GM20431 (cell line): ENCODE measurements around the gene DIPK1B.

Experiments used
- in situ Hi-C: fragments of 300-500 bp; cut with MseI, MboI; formaldehyde crosslinking; loops from one replicate; pipeline ENCODE4 v1.15.0; 2020; ENCODE audit warnings: low sequenced_read_pairs; ENCODE audit not compliant: unreplicated experiment

Gene DIPK1B

DNA sequence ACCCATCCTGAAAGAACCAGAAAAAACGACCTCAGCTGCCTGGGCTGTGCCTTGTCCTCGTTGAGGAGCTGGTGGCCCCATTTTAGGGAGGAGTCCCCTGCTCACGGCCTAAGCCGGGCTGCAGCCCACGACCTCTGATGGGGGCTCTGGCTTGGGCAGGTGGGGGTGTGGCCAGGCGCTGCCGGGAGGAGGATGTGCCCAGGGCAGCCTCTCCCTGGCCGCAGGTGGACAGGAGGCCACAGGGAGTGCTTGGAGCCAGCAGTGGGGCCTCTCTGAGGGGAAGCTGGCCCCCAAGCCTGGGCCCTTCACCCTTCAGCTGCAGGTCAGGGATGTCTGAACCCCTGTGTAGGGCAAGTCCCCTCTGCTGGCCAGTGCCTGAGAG, 2.5 kb downstream of the DIPK1B start:
- in situ Hi-C loops = no loop called here

DNA sequence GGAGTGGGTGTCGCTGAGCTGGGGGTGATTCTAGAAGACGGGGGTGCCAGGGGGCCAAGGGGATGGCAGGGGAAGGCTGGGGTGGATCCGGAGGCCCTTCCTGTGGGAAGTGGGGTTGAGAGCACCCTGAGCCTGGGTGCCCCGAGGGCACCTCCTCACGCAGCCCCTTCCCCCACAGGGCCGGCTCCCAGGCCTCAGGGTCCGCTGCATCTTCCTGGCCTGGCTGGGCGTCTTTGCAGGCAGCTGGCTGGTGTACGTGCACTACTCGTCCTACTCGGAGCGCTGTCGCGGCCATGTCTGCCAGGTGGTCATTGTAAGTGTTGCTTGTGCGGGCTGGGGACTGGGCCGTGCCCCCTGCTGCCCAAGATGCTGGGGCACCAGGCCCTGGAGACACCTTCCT, 5.0 kb downstream of the DIPK1B start:
- in situ Hi-C loops = no loop called here

DNA sequence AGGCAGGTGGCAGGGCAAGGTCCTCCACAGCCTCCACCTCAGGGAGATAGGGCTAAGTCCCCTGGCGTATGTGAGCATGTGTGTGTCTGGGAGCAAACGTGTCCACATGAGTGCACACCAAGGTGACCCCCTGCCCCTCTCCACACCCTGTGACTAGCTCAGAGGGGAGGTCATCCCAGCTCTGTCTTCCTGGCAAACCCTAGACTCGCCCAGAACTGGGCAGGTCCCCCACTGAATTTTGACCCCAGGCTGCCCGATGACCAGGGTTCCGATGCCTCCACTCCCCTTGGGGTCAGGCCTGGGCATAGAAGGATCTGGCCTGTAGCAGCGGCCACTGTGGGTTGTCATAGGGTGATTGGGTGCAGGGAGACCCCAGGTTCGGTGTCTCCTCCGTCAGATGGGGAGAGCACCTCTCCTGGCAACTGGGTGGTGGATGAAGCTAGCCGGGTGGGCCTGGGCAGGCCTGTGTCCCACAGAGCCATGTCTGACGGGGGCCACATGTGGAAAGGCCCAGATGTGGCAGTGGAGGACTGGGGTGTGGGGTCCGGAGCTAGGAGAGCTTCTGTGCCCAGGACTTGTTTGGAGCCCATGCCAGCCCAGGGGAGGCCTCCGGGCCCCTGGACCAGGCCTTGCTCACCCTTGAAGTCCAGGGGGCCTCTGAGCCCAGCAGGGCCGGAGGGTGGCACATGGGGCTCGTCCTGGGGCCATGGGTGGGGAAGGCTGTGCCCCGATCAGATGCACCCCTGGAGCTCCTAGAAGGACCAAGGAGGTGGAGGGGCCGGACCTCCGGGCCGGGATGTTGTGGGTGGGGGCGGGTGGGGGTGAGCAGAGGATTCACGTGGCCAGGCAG, 6.2 kb downstream of the DIPK1B start:
- in situ Hi-C loops = no loop called here

DNA sequence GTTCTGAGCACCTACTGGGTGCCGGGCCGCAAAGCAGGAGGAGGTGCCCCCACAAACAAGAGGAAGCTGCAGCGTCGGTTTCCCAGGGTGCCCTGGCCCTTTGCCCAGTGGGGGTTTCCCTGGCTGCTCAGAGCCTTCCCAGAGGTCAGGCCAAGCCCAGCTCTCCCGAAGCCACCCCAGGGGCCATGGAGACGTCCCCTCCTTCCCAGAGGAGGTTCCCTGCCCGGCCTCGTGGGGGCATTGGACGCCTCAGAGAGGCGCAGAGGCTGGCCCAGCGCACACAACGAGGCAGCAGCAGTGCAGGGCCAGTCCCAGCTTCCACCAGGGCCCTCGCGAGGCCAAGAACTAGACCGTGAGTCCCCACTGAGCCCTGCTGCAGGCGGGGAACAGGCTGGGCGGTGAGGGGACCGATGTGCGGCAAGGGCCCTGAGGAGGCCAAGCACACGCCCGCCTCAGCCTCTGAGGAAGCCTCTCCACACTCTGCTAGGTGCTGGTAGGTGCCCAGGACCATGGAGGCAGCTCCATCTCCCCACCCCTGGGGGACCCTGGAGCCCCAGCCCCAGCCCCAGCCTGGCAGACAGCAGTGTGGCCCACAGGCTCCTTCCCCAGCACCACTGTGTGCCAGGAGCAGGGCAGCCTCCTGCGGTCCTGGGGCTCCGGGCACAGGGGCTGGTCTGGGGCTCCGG, 7.0 kb downstream of the DIPK1B start:
- in situ Hi-C loops = no loop called here

DNA sequence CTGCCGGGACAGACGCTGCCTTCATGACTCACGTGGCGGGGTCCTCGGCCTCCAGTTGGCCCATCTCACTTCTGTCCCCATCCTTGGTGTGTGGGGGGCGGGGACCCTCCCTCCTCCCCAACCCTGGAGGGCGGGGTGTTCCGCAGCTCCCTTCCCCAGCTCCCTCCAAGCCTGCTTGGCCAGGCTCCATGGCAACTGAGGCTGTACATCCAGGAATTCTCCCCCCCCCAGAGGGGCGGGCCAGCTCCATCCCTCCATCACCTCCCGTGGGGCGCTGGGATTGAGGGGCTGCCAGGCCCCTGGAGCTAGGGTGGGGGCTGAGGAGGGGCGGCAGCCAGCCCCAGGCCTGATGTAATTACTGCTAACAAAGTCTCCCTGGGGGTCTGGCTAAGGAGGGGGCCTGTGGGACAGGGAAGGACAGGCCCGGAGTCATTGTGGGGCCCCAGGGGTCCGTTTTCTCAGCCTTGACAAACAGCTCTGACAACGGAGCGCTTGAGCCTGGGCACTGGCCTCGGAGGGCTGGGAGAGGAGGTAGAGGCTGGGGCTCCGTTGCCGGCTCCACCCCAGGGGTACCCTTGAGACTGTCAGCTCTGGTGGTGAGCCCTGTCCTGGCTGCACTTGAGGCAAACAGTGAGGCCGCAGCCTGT, 8.0 kb downstream of the DIPK1B start:
- in situ Hi-C loops = no loop called here

DNA sequence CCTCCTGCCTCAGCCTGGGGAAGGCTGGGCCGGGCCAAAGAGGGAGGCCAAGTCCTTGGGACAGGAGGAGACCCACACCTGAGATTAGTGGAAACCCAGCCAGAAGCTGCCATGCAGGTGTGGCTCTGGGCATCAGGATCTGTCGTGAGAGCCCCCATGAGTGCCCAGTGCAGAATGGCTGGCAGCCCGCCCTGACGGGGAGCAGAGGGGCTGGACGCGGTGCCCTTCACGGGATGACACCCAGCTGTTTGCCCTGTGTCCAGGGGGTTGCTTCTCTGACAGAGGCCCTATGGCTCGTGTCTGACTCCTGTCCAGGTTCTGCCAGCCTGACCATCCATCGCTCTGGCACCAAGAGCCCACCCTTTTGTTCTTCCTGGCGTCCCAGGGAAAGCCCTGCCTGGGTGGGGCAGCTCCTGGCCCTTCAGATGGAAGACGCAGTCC, 8.5 kb downstream of the DIPK1B start:
- in situ Hi-C loops = no loop called here

DNA sequence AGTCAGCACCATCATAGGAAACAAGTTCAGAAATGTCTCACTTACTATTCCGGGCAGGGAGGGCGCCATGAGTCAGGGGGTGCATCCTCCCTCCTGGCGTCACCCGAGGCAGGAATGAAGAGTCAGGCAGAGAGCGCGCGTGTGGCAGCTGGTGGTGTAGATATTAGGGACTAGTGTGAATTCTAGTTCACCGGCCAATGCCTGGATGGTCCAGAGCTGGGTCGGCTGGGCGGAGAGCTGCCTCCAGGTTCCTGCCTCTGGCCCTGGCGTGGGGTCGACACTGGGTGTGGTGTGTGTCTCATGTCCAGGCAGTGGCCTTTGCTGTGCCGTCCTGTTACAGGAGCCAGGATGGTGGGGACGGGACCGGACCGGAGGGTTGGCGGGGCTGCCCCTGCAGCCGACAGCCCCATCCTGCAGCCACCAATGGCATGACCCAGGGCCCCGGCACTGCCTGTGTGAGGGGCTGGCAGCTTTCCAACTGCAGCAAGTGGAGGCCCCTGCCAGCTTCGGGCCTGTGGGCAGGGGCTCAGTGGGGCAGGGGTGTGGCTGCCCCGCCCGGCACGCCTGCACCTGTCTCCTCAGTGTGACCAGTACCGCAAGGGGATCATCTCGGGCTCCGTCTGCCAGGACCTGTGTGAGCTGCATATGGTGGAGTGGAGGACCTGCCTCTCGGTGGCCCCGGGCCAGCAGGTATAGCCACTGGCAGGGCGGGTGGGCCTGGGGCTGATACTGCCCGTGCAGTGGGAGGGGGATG, 9.1 kb downstream of the DIPK1B start:
- in situ Hi-C loops = no loop called here

DNA sequence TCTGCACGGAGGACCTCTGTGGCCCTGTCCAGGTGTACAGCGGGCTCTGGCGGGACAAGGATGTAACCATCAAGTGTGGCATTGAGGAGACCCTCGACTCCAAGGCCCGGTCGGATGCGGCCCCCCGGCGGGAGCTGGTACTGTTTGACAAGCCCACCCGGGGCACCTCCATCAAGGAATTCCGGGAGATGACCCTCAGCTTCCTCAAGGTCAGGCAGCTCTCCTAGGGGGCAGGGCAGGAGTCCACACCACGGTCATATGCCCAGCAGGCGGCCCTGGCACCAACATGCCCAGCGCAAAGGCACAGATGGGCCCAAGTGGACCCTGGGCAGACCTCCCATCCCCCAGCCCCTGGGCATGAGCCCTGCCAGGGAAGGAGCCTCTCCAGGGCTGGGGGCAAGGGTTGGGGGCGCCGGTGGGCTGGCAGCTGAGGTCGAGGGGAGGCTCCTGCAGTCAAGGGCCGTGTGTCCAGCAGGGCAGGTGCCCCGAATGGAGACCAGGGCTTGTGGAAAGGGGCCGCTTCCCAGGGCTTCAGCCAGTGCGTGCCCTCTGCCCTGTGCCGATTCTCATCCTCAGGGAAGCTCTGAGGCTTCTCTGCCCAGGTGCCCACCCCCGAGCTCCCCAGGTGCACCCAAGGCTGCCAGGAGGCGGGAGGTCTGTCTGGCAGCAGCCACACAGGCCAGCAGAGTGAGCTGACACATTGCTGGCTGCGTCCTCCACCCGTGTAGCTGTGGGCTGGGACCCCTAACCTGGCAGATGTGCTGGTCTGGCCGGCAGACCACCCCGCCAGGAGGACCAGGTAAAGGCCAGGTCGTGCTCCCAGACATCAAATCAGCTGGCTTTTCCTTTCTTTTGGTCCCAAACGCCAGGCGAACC, 10.0 kb downstream of the DIPK1B start:
- in situ Hi-C loops = no loop called here

DNA sequence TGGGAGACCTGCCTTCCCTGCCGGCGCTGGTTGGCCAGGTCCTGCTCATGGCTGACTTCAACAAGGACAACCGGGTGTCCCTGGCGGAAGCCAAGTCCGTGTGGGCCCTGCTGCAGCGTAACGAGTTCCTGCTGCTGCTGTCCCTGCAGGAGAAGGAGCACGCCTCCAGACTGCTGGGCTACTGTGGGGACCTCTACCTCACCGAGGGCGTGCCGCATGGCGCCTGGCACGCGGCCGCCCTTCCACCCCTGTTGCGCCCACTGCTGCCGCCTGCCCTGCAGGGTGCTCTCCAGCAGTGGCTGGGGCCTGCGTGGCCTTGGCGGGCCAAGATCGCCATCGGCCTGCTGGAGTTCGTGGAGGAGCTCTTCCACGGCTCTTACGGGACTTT, 10.6 kb downstream of the DIPK1B start:
- in situ Hi-C loops = no loop called here

DNA sequence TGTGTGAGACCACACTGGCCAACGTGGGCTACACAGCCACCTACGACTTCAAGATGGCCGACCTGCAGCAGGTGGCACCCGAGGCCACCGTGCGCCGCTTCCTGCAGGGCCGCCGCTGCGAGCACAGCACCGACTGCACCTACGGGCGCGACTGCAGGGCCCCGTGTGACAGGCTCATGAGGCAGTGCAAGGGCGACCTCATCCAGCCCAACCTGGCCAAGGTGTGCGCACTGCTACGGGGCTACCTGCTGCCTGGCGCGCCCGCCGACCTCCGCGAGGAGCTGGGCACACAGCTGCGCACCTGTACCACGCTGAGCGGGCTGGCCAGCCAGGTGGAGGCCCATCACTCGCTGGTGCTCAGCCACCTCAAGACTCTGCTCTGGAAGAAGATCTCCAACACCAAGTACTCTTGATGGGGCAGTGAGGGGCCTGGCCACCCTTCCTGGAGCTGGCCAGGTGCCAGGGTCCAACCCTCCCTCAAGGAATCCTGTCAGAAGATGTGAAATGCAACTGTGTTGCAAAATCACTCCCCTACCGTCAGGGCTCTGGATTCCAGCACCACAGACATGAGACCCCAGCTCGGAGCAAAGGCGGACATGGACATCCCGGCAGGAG, 11.1 kb downstream of the DIPK1B start:
- in situ Hi-C loops = no loop called here

DNA sequence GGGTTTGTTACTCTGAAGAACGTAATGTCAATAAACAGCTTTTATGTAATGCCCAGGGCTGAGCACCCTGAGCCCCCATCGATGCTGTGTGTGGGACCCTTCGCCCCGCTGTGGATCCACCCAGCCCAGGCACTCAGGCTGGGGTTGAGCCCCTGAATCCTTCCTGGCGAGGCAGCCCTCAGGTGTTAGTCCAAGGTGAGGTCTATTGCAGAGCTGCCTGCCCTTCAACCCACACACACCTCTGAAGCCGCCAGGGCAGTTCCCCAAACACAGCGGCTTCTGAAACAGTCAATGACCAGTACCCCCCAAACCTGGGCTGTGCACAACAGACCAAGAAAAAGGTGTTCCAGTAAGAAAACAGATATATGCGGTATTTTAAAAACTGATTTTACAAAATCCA, 11.6 kb downstream of the DIPK1B start:
- in situ Hi-C loops = no loop called here

DNA sequence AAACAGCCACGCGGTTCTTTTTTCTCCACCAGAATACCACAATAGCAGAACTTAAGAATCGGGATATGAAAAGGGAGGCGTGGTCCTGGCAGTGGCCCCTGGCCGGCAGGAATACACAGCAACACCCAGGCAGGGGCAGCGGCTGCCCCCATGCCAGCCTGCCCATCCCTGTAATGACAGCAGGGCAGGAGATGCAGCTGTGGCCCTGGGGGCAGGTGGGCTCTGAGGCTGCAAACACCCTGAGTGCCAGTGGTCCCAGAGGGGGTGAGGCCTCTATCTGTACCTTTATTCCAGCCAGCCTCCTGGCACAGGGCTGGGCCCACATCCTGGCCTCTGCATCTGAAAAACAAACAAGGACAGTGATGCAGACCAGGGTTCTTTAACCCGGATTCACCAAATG, 12.4 kb downstream of the DIPK1B start:
- in situ Hi-C loops = no loop called here

DNA sequence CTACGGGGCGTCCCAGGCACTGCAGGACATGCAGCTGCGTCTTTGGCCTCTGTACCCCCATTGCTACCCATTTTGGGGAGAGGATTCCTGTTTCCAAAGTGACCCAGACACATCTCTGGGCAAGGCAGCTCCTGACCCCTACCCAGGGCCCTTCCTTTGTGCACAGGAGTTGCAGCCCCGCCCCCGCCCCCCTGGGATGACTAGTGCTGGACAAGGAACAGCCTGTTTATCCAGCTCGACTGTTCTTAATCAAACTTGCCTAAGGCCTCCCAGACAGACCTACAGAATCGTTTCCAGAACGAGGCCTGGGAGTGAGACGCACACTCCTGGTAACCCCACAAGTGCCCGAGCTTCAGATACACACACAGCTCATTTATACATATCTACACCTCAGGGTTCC, 13.2 kb downstream of the DIPK1B start:
- in situ Hi-C loops = no loop called here

DNA sequence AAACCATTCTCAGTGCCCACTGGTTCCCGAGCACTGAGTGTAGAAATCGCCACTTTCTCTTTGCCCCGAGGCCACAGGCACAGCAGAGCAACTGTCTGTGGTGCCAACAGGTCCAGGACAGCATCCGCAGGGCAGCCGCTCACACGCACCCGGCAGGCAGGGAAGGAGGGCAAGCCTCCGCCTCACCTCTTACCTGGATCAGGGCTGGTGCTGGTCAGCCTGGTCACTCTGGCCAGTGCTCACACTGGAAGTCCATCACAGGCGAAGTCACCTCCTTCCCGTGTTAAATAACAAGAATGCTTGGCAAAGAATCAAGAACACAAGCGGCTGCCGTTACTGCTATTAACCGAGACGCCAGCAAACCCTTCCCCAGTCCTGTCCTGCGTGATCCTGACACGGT, 13.7 kb downstream of the DIPK1B start:
- in situ Hi-C loops = no loop called here

DNA sequence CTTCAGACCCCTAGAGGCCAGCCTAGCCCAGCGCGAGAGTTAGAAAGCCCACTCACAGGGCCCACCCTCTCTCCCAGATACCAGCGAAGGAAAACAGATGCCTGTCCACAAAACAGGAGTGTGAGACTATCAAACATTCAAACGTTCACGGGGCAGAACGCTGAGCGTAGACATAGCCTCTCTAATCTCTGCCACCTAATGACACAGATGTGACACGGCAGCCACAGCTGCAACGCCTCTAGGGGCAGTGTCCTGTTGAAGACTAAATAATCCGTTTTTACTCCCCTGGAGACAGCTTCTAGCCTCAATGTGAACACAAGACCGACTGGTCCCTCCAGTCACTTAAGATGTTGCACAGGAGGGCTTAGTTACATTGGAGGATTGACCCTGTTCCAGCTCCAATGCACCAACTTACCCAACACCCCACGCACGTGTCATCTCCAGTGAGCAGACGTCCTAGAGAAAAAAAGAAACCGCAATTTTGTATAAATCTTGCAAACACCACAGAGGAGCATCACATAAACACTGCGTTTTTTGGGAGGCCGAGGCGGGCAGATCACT, 14.3 kb downstream of the DIPK1B start:
- in situ Hi-C loops = no loop called here

DNA sequence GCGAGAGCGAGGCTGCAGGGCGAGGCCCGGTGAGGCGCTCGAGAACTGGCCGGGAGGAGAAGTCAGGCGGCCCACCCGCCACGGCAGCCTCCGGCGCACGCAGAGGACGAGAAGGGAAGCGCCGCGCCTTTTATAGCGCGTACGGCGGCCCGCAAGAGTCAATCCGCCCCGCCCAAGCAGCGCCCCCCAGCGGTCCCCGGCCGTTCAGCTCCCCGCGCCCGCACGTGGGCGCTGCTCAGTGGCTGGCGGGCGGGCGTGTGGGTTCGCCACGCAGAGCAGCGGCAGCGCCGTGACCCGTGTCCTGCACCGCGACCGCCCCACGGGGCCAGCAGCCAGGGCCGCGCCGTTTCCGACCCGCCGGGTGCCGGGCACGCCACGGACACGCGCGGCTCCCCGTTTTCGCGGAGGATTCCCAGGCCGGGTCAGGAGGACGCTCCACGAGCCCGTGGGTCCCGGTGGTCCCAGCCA, 15.7 kb downstream of the DIPK1B start:
- in situ Hi-C loops = no loop called here

DNA sequence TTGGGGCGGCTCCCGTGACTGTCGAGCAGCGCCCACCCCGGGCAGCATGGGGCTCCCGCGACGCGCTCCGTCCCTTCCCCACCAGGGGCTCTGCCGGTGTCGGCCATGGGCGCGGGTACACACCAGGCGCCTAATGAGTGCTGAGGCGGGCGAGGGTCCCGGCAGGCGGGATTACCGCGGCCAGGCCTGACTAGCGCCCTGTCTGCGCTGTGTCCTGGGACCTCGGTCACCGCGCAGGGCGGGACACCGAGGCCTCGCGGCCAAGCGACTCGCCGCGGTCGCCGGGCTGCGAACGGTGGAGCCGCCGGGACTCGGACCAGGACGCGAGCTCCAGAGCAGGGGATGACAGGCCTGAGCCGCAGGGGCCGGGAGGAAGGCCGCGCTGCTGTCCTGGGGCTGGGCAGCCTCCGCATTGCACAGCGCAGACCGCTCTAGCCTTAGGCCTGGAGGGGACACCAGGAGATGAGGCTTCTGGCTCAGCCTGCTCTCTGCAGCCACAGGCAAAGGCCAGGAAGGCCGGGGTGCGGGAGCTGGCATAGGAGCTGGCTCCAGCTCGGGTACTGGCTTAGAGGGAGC, 16.3 kb downstream of the DIPK1B start:
- in situ Hi-C loops = no loop called here

DNA sequence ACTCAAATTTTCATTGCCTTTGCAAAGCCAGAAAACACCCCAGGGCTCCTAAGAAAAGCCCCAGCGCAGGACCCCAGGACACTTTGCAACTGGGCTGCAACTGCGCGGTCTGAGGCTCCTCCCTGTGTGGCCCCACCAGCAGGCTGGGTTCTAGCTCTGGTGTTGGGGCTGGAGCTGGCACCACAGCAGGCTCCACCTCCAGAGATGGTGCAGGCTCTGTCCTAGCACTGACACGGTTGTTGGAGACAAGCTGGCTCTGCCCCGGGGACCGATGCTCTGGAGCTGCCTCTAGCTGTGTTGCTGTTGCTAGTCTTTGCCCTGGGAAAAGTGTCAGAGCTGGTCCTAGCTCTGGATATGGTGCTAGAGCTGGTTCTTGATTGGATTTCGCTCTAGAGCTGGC, 16.8 kb downstream of the DIPK1B start:
- in situ Hi-C loops = no loop called here
